ENCODE data around the gene USP5.

DNA sequence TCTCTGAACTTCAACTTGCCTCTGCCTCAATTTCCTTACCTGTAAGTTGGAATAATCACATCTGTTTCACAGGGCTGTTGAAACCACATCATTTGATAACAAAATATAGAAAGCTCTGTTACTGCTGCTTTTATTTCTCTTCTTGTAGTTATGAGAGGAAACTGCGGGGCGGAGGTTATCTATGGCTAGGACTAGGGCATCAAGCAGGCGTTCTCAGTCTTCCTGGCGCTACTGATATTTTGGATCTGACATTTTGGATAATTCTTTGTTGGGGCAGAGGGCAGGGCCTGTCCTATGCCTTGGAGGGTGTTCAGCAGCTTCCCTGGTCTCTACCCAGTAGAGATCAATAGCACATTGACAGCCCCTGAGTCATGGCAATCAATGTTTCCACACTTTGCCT, 19.8 kb upstream of the USP5 start:
- TF ChIP-seq EZH2phosphoT487 (conservative IDR thresholded peaks at IDR 0.05; ENCODE audit: low read length) = no peak
- TF ChIP-seq, protein P1, sequence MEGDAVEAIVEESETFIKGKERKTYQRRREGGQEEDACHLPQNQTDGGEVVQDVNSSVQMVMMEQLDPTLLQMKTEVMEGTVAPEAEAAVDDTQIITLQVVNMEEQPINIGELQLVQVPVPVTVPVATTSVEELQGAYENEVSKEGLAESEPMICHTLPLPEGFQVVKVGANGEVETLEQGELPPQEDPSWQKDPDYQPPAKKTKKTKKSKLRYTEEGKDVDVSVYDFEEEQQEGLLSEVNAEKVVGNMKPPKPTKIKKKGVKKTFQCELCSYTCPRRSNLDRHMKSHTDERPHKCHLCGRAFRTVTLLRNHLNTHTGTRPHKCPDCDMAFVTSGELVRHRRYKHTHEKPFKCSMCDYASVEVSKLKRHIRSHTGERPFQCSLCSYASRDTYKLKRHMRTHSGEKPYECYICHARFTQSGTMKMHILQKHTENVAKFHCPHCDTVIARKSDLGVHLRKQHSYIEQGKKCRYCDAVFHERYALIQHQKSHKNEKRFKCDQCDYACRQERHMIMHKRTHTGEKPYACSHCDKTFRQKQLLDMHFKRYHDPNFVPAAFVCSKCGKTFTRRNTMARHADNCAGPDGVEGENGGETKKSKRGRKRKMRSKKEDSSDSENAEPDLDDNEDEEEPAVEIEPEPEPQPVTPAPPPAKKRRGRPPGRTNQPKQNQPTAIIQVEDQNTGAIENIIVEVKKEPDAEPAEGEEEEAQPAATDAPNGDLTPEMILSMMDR (IDR thresholded peaks at IDR 0.05; ENCODE audit: insufficient read depth, low read length, poor library complexity, severe bottlenecking) = no peak
